ENCODE results near the gene RTN3. TPM values are rescaled to one million over a fixed set of nuclear protein-coding genes. Genes with fewer than 3 reads are reported as not detected.

The RTN3 gene
- total RNA-seq, 1 experiment from 2014 or later: 275 TPM

DNA sequence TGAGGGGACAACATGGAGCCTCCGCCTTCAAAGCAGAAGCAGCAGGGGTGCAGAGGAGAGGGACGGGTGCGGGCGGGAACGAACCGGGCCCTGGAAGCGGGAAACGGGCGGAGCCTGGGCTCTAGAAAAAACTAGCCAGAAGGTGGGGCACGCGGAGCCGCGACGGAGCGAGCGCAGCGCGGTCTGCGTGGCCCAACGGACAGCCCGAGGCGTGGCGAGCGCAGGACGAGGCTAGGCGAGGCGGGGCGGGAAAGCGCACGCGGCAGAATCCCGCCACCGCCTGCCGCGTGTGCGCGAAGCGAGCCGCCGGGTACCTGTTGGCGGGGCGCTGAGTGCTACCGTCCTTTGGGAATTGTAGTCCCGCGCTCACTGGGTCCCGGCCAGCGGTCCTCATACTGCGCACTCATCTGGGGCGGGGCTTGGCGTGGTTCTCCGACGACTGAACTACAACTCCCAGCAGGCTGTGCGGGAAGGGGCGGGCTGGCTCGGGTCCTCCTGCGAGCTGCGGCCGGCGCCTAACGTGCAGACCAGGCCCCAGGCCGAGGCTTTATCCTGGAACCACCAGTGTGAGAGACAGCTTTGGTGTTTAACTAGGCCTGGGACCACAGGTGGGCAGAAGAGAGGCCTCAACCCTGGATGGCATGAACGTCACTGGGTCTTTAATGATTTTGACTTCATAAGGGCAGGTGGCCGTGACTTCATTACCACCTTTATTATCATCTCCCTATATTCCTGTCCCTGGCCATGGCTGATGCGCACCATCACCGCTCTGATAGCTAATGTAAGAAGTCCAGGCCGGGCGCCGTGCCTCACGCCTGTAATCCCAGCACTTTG lies 9.8 kb upstream of the RTN3 start, which contains the start of gene ATL3:
Gene ATL3 (minus strand): TSS at position 55 of the 834 bp plus-strand sequence. CDS start 41 bp downstream, at position 14.
- no peaks in the 10 kb centered on the region for H3K9me3 ChIP-seq (ENCODE audit: low read depth, low read length, poor library complexity, severe bottlenecking)
- peak; percentile 99 for DNase-seq (ENCODE audit: low spot score)
- TF ChIP-seq, protein P1, sequence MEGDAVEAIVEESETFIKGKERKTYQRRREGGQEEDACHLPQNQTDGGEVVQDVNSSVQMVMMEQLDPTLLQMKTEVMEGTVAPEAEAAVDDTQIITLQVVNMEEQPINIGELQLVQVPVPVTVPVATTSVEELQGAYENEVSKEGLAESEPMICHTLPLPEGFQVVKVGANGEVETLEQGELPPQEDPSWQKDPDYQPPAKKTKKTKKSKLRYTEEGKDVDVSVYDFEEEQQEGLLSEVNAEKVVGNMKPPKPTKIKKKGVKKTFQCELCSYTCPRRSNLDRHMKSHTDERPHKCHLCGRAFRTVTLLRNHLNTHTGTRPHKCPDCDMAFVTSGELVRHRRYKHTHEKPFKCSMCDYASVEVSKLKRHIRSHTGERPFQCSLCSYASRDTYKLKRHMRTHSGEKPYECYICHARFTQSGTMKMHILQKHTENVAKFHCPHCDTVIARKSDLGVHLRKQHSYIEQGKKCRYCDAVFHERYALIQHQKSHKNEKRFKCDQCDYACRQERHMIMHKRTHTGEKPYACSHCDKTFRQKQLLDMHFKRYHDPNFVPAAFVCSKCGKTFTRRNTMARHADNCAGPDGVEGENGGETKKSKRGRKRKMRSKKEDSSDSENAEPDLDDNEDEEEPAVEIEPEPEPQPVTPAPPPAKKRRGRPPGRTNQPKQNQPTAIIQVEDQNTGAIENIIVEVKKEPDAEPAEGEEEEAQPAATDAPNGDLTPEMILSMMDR (conservative IDR thresholded peaks at IDR 0.05; ENCODE audit: low read depth, low read length): 0 out of 2 replicates have a peak, but pooled peaks have one; percentile 15
- no peak for TF ChIP-seq EZH2 (IDR thresholded peaks at IDR 0.05; ENCODE audit: borderline replicate concordance, low read depth, low read length, poor library complexity, severe bottlenecking)
- H3K4me3 ChIP-seq (ENCODE audit: low read depth, low read length, poor library complexity, severe bottlenecking): peak within 1 kb of the TSS; percentile 63
- peaks cover 30% of the 10 kb centered on the region for H3K4me1 ChIP-seq (ENCODE audit: insufficient read depth, low read length, poor library complexity, severe bottlenecking)
- no peaks in the 10 kb centered on the region for H3K36me3 ChIP-seq (ENCODE audit: insufficient read depth, low read length, poor library complexity, severe bottlenecking)
- peak within 1 kb of the TSS; percentile 90 for H3K27ac ChIP-seq (ENCODE audit: low read depth, low read length, poor library complexity, severe bottlenecking)
- CTCF ChIA-PET: no interaction called here
- POLR2A ChIA-PET (ENCODE audit: low non-redundant PET): no interaction called here
- no peaks in the 10 kb centered on the region for H3K27me3 ChIP-seq (replicated peaks; ENCODE audit: insufficient read depth, low read depth, low read length, poor library complexity)
- BruUV-seq (replicated peaks): no TSS peak
- intact Hi-C loops (cut with micrococcal nuclease; ENCODE audit: unreplicated experiment): no loop called here

GRCh38 chr11:63672156-63672463 lies 9.2 kb upstream of the RTN3 start:
- ChIA-PET CTCF (no interaction called here), POLR2A (ENCODE audit: low non-redundant PET) (no interaction called here)
- Histone ChIP-seq H3K4me1 (ENCODE audit: insufficient read depth, low read length, poor library complexity, severe bottlenecking) (peaks cover 24% of the 10 kb centered on the region), H3K4me3 (ENCODE audit: low read depth, low read length, poor library complexity, severe bottlenecking) (no peak overlapping the region), H3K27me3 (replicated peaks; ENCODE audit: insufficient read depth, low read depth, low read length, poor library complexity) (no peaks in the 10 kb centered on the region), H3K27ac (ENCODE audit: low read depth, low read length, poor library complexity, severe bottlenecking) (peak overlapping the region; percentile 90), H3K9me3 (ENCODE audit: low read depth, low read length, poor library complexity, severe bottlenecking) (no peaks in the 10 kb centered on the region), H3K36me3 (ENCODE audit: insufficient read depth, low read length, poor library complexity, severe bottlenecking) (no peaks in the 10 kb centered on the region)
- TF ChIP-seq, protein P1 (conservative IDR thresholded peaks at IDR 0.05; ENCODE audit: low read depth, low read length): no peak
- no peak for TF ChIP-seq EZH2 (IDR thresholded peaks at IDR 0.05; ENCODE audit: borderline replicate concordance, low read depth, low read length, poor library complexity, severe bottlenecking)
- BruUV-seq (replicated peaks): no TSS peak
- no peak for DNase-seq (ENCODE audit: low spot score)
- intact Hi-C loops (cut with micrococcal nuclease; ENCODE audit: unreplicated experiment): no loop called here

- H3K27me3 ChIP-seq (replicated peaks; ENCODE audit: insufficient read depth, low read depth, low read length, poor library complexity): no peaks in the 10 kb centered on the region
- H3K4me1 ChIP-seq (ENCODE audit: insufficient read depth, low read length, poor library complexity, severe bottlenecking): peaks cover 18% of the 10 kb centered on the region
- TF ChIP-seq, protein P1 (conservative IDR thresholded peaks at IDR 0.05; ENCODE audit: low read depth, low read length): no peak
- no peak for TF ChIP-seq EZH2 (IDR thresholded peaks at IDR 0.05; ENCODE audit: borderline replicate concordance, low read depth, low read length, poor library complexity, severe bottlenecking)
- H3K4me3 ChIP-seq (ENCODE audit: low read depth, low read length, poor library complexity, severe bottlenecking): no peak overlapping the region
- ChIA-PET CTCF (interaction anchor here (0.6 kb wide), 1 partner anchor 65 kb away, joined by 4 read pairs; no protein-coding TSS in a partner anchor), POLR2A (ENCODE audit: low non-redundant PET) (no interaction called here)
- intact Hi-C loops (cut with micrococcal nuclease; ENCODE audit: unreplicated experiment): no loop called here
- no peak overlapping the region for H3K27ac ChIP-seq (ENCODE audit: low read depth, low read length, poor library complexity, severe bottlenecking)
- no peaks in the 10 kb centered on the region for H3K36me3 ChIP-seq (ENCODE audit: insufficient read depth, low read length, poor library complexity, severe bottlenecking)
- no peaks in the 10 kb centered on the region for H3K9me3 ChIP-seq (ENCODE audit: low read depth, low read length, poor library complexity, severe bottlenecking)
- no peak for DNase-seq (ENCODE audit: low spot score)
- no TSS peak for BruUV-seq (replicated peaks)
Observed at GRCh38 chr11:63672936-63673539, 8.3 kb upstream of the RTN3 start.
